Stimulated activated CD8-positive, alpha-beta memory T cell treated with anti-CD3 and anti-CD28 coated beads, Interleukin-12 subunit alpha, Interleukin-12 subunit beta, amount 100 ng/mL, for 24 hours (primary cell): ENCODE results near the gene GSTO2.

Experiments used
- DNase-seq: peaks from one replicate; pipeline ENCODE4 v3.0.0-alpha.2; 2020; ENCODE audit errors: extremely low read depth

Gene GSTO2

DNA sequence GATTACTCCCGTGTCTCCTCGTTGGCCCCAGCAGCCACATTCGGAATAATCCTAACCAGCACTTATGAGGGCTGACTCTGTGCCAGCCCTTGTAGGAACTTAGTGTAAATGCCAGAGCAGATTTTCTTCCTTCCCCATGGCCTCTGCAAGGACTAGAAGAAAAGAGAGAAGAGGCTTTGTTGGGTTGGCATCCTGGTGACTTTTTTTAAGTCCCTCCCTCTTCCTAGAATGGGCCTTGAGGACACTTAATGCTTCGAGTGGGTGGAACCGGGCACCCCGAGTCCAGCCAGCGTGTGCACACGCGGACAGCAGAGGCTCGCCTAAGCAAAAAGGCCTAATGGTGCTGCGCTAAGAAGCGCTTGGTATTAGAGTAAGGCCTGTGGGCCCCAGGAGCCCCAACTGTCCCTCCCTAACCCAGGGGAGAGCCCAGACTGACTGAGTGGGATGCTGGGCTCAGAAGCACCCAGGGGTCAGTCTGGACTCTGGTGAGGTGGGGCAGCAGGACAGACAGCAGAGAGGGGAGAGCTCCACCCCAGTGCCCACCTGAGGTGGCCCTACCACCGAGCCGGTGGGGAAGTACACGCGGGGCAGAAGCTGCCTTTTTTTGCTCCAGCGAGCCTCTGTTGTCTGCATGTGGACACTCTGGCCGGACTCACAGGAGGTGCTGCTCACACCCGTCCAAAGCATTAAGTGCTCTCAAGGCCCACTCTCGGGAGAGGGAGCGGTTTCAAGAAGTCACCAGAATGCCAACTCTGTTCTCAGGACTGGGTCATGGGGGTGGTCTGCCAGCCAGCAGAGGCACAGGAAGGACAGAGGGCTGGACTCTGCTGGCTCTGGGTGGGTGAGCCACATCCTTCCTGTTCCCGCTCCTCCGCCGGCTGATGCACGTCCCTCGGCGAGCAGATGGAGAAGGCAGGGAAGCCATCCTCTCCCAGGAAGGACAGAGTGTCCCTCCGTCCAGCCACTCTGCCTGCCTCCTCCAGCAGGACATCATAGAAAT, 56.8 kb downstream of the GSTO2 start:
- no peak for DNase-seq

DNA sequence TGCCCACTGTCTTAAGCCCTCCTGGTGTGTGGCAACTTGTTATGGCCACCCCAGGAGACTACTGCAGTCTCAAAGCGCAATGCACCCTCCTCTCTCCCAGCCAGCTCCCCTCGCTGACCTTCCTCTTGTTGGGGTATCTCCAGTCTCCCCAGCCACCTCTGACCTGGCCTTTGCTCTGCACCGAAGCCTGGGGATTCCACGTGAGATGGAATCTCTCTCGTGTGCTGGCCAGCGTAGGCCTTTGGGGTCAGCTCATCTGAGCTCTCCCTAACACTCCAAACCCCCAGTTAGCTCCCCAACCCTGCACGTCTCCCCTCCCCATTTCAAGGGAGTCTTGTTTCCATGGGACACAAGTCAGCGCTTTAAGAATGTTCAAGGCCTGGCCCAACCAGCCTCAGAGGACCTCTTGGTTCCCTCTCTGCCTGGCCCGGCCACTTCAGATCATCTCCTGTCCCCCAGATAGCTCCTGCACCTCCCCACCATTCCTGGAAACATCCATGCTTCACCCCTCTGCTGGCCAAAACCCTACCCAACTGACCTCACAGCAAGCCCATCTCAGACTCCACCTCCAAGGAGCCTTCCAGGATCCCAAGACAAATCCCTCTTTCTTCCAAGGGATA, 58.1 kb downstream of the GSTO2 start:
- no peak for DNase-seq

DNA sequence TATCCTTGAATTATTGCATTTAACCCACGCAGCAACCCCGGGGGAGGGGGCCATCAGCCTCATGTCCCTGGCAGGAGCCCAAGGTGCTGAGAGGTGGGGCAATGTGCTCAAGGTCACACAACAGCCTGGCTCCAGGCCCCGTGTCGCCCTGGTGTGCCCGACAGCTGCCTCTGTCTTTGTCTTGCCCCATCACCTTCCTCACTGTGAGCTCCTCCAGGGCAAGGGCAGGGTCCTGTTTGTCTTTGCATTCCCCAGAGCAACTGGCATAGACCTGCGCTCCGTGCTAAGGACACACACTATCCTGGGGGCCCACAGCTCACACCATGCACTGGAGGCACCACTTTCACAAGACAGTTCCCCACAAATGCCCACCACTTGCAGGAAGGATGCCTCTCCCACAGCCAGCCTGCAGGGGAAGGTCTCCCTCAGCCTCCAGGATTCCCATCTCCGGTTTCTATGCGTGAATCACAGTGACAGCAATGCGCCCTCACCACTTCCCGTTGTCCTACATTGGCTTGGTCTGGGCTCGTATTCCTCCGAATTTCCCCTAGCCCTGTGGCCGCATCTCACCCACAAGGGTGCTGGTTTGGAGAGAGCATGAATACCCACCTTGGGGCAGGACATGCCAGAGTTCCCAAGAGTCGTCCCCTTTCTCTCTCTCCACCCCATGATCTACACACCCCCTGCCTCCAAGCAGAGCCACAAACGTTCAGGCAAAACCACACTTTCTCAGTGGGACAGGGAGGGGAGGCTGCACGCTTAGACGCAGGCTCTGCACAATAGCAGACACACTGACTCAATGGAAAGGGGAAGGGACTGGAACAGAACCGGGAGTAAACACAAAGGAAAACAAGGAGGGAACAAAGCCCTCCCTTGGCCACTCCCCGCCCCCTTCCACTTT, 59.0 kb downstream of the GSTO2 start:
- DNase-seq = no peak

- DNase-seq = no peak
Observed at GRCh38 chr10:104328646-104328895, 59.6 kb downstream of the GSTO2 start.

- DNase-seq = peak; percentile 47
Observed at GRCh38 chr10:104328896-104329710, 60.1 kb downstream of the GSTO2 start.

- no peak for DNase-seq
Observed at GRCh38 chr10:104329735-104330134, 60.8 kb downstream of the GSTO2 start.

DNA sequence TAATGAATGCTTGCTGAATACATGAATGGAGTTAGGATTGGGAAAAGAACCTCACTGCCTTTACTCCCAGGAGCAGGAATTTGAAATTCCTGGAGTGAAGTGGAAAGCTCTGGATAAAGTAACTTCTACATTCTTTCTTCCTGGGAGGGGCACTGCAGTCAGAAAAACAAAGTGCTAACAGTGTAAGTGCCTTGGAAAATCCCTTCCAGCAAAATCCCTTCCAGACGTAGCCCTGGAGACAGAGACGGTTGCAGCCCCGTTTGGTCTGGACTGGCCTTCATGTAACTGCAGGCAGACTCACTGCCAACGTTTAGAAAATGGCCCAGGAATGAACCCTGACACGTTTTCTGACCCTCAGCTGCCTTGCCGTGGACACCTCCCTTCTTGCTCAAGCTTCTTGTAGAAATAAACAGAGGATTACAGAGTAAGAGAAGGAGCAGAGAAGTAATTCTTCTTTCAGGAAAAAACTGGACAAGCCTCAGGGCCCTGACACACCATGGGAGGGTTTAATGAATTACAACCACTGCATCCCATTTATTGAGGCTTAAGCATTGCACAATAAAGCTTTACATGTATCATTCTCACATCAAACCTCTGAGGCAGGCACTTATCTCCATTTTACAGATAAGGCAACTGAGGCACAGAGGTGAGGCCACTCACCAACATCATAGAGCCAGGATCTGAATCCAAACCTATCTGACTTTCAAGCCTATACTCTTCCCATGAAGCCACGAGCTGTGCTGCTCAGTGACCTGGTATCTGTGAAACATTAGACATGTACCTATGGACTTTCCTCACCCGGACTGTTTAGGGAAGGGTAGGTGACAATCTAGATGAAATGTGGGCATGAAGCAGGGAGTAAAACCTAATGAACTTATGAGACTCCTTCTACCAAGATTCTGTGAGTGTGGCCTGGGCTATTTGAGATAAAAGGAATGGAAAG, 61.5 kb downstream of the GSTO2 start:
- no peak for DNase-seq

DNA sequence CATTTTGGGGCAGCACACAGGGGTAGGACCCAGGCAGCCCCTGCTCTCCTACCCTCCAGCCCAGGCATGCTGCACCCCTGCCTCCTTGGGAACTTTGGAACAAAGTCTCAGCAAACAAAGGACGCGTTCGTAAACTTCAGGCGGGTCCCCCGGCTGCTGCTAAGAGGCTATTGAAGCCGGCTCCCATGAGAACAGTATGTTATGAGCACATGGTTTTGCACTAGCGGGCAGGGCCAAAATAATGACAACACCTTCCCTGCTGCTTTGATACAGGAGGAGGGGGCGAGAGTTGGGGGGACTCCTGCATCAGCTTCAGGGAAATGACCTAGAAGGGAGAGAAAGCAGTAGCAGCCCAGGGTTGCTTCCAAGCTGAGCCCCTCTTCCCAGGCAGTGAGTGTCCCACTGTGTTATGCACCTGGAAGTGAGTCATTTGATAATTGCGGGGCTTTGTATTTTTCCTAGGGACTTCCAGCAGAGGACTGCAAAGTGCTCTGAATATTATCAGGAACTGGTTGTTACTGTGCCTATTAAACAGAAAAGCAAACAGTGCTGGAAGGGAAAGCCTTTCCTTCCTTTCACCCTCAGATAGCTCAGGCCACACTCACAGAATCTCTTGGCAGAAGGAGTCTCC, 62.3 kb downstream of the GSTO2 start:
- no peak for DNase-seq

DNA sequence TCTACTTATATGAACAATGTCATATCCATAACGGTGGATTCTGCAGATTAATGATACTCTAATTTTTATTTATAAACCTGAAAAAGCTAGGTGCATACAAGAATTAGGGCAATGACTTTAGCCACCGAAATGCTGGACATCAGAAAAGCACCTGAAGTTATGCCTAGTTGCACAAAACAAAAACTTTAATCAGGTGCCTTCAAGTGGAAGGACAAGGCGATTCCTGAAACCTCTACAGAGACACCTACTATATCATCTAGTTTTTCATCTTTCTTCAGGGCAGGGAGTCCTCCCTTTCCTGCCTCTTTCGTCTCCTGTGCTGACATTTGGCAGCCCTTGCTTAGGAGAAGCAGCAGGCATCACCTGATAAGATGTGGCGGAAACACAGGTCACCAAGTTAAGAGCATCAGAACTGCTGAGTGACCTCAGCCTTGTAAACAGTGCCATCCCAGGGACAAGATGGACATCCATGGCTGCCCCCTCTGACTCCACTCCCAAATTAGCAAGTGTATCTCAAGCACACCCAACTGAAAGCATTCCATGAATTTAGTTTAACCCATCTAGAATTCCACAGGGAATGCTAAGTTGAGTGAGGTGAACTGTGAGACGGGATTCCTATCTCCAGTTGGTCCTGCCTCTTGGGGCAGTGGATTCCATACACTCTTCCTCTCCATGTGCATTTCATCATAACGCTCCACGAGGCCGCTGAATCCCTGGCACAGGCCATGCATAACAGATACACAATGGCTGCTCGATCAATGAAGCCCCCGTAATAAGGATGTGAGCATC, 63.5 kb downstream of the GSTO2 start:
- no peak for DNase-seq

DNA sequence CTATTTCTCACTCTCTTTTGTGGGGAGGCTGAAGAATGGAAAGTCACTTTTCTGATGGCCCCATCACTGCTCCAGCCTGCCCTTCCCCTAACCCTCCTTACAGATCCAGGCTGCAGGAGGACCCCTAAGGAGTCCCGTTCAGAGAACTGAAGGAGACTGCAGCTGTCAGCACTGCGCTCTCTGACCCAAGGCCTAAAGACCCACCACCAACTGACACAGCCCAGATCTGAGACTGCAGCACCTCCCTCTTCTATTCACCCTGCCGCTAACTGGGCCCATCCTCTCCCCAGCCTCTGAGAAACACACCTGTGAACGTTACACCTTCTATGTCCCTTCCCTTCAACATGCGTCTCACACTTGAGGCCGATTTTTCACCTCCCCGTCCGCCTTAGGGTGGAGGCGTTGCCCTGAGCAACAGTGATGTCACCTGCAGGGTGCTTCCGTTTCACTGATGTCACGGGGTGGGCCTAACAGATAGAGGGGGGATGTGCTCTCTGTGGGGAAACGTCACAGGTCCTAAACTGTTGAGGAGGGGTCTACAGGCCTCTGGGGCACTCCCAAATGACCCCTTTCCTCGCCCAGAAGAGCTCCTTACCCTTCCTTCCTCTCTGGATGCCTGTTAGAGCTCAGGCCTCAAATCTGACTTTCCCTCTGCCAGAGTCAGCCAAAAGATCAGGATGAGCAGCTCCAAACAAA, 64.2 kb downstream of the GSTO2 start:
- no peak for DNase-seq

DNA sequence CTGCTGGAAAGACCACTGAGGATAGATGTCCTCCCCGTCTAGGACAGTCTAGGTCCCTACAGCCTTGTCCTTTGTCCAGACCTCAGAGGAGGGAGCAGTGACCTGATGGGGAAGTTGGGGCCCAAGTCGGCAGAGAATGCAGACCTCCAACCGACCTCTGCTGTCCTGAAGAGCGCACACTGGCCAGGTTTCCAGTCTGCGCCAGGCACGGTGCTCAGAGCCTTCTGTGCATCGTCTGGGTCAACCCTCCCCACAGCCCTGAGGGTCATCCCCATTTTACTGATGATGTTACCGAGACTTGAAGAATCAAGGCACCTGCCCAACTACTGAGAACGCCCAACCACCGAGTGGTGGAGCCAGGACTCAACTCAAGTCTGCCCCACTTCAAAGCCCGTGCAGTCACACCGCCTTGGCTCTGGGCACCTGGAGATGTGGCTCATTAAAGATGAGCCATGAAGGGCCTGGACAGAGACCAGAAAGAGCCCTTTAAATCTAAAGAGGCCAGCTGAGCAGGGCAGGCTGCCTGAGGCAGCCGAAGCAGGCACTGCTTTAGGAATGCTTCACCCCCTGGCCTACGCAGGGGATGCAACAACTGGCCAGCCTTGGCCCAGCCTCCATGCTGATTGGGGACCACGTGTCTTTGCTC, 64.9 kb downstream of the GSTO2 start:
- no peak for DNase-seq

DNA sequence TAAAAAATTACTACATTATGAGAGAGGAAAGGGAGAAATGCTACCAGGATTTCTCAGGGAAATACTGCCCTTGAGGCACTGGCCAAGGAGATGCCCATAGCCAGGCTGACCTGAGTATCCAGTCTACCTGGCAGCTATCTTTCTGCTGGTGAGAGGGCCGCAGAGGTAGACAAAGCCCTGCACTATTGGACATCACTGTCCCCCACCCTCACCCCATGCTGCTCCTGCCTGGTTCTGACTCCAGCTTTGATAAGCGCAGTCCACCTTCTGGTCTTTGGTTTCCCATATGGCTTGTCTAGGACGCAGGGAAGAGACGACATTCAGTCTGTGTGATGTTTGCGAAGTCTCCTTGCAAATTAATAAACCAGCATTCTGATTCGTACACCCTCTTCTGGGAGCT, 65.6 kb downstream of the GSTO2 start:
- no peak for DNase-seq

GRCh38 chr10:104334965-104335650, 66.1 kb downstream of the GSTO2 start:
- no peak for DNase-seq

DNA sequence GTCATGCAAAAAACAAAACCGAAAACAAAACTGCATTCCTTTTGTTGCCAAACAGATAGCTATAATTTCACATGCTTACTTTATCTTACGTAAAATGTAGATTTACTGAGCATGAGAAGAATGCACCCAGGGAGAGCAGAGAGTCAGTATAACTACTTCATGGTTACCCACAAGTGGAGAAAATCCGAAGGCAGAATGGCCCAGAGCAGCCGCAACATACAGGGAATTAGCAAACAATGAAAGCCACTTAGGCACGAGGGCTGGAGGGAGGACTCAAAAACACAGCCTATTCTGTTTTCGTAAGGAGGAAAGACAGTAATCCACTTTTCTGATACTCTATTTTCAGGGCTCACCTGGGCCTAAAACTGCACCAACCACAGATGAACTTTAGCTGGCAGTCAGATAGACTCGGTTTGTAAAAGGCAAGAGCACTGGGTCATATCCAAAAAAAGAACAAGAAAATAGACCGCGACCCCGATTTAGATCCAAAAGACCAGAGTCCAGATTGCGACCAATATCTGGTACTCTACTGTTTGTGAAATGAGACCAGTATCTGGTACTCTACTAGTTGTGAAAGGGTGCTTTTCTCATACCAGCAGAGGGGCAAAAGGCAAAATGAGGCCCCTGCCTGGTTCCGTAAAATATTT, 68.0 kb downstream of the GSTO2 start:
- DNase-seq = no peak

- no peak for DNase-seq
Observed at GRCh38 chr10:104337521-104337984, 68.6 kb downstream of the GSTO2 start.

DNA sequence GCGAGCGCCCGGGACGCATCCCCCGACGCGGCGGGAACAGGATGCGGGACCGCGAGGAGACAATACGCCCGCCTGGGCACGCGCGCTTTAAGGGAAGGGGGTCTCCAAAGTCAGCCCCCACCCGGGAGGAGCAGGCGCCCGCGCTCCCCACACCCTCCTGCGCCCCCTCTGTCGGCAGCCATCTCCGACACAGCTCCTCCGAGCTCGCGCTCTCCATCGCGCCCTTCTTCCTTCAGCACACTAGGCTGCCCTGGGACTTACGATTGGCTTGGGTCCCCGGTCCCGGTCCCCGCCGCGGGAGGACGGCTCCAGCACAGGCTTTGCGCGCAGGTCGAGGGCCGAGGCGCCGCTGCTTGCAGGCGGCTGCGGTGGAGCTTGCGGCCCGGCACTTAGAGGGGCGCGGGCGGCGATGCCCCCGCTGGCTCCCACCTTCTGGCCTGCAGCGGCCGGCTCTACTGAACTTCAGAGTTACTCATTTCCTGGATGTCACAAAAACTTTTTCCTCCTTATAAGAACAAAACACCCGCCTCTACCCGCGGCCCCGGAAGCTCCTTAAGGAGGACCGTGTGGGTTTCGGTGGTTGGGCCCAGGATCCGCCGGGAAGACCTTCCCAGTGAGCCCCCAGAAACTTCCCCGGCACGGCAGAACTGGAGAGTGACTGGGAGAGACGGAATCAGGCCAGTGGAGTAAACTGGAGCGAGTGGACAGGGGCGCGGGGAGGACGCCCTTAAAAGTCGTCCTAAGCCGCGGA, 69.2 kb downstream of the GSTO2 start, which contains the start of gene ITPRIP:
ITPRIP (minus strand) TSS at position 481 of the 751 bp plus-strand sequence. CDS start 22,414 bp downstream, outside the sequence.
- no peak for DNase-seq
